HepG2 (cell line): Measurements from ENCODE around the gene MIEF2. TPM values are rescaled to one million over a fixed set of nuclear protein-coding genes. Genes with fewer than 3 reads are reported as not detected.

ENCODE experiments used
- AGO2 ChIP-seq: fragments of 200-400 bp; formaldehyde crosslinking; optimal IDR thresholded peaks from 2 replicates; pipeline ENCODE3; 2017; ENCODE audit warnings: mild to moderate bottlenecking, low read depth, low read length, moderate library complexity
- ASH2L ChIP-seq: fragments of 300-600, 200-600 bp; sonication (generic); IDR thresholded peaks from 2 replicates; pipeline ENCODE4 v1.7.0; 2017; ENCODE audit warnings: low read depth, mild to moderate bottlenecking, moderate library complexity, mixed read lengths, low read length; ENCODE audit not compliant: insufficient read length
- DPF2 ChIP-seq: sonication (generic); formaldehyde crosslinking; IDR thresholded peaks from 2 replicates; pipeline ENCODE4 v1.4.0; 2020; ENCODE audit warnings: mild to moderate bottlenecking, low read depth, missing genetic modification reagents, borderline replicate concordance
- FOXM1 ChIP-seq: sonication (generic); formaldehyde crosslinking; IDR thresholded peaks from 2 replicates; pipeline ENCODE4 v1.5.0; 2020; ENCODE audit warnings: missing genetic modification reagents
- MZF1 ChIP-seq: sonication (generic); formaldehyde crosslinking; IDR thresholded peaks from 2 replicates; pipeline ENCODE4 v1.8.1; 2023; ENCODE audit warnings: mild to moderate bottlenecking, missing genetic modification reagents, borderline replicate concordance
- SIN3A ChIP-seq: IDR thresholded peaks from 2 replicates; pipeline ENCODE4 v1.6.1; 2011; ENCODE audit warnings: low read depth, mild to moderate bottlenecking, control low read depth, low read length, borderline replicate concordance
- TBX3 ChIP-seq: fragments of 450-650 bp; IDR thresholded peaks from 2 replicates; pipeline ENCODE4 v1.6.1; 2017; ENCODE audit warnings: antibody characterized with exemption, mild to moderate bottlenecking, inconsistent platforms, borderline replicate concordance
- WIZ ChIP-seq: sonication (generic); formaldehyde crosslinking; IDR thresholded peaks from 2 replicates; pipeline ENCODE4 v1.5.1; 2020; ENCODE audit warnings: mild to moderate bottlenecking, missing genetic modification reagents
- YY1 ChIP-seq: IDR thresholded peaks from 2 replicates; pipeline ENCODE4 v1.6.1; 2011; ENCODE audit warnings: low read length, low read depth, moderate library complexity, mild to moderate bottlenecking; ENCODE audit not compliant: insufficient read depth, insufficient replicate concordance
- ZFP36 ChIP-seq: fragments of 150-350 bp; IDR thresholded peaks from 2 replicates; pipeline ENCODE4 v1.6.1; 2018; ENCODE audit warnings: borderline replicate concordance, low read length, low read depth; ENCODE audit not compliant: partially characterized antibody
- ZNF282 ChIP-seq: fragments of 450-650 bp; IDR thresholded peaks from 2 replicates; pipeline ENCODE4 v1.6.1; 2018; ENCODE audit not compliant: partially characterized antibody
- ZNF382 ChIP-seq: sonication (generic); formaldehyde crosslinking; IDR thresholded peaks from 2 replicates; pipeline ENCODE4 v1.5.0; 2020; ENCODE audit warnings: missing genetic modification reagents, mild to moderate bottlenecking, borderline replicate concordance
- ZNF577 ChIP-seq: sonication (generic); formaldehyde crosslinking; IDR thresholded peaks from 2 replicates; pipeline ENCODE4 v1.4.0; 2020; ENCODE audit warnings: mild to moderate bottlenecking, low read depth, missing genetic modification reagents, borderline replicate concordance
- ZNF75D ChIP-seq: sonication (generic); formaldehyde crosslinking; IDR thresholded peaks from 2 replicates; pipeline ENCODE4 v1.8.1; 2023; ENCODE audit warnings: missing genetic modification reagents, mild to moderate bottlenecking, borderline replicate concordance
- ZNF781 ChIP-seq: sonication (generic); formaldehyde crosslinking; IDR thresholded peaks from 2 replicates; pipeline ENCODE4 v1.5.1; 2020; ENCODE audit warnings: borderline replicate concordance, mild to moderate bottlenecking, missing genetic modification reagents; ENCODE audit errors: not compliant biosample characterization
- ZNF850 ChIP-seq: sonication (generic); formaldehyde crosslinking; conservative IDR thresholded peaks from 2 replicates; pipeline ENCODE4 v1.9.0; 2021; ENCODE audit warnings: mild to moderate bottlenecking, missing genetic modification reagents
- ZNF883 ChIP-seq: sonication (generic); formaldehyde crosslinking; IDR thresholded peaks from 2 replicates; pipeline ENCODE4 v1.5.1; 2020; ENCODE audit warnings: mild to moderate bottlenecking, missing genetic modification reagents; ENCODE audit errors: not compliant biosample characterization
- ZSCAN22 ChIP-seq: sonication (generic); formaldehyde crosslinking; IDR thresholded peaks from 2 replicates; pipeline ENCODE4 v1.4.0; 2020; ENCODE audit warnings: mild to moderate bottlenecking, missing genetic modification reagents
- polyA plus RNA-seq, 8 experiments: library from polyadenylated mRNA; depleted of rRNA in 3 of 8; stranded (reverse) in 7 of 8; unstranded in 1 of 8; fragments of >200 nt; fragmentation: Illumina TruSeq in 4 of 8; extraction: Trizol in 4 of 8; gene quantifications; 2 replicates each; pipeline versions ENCODE4 v1.2.1 to v1.2.3, GENCODE V29; 2011 to 2016; ENCODE audit warnings: low read depth in 4 of 8, missing spikeins in 1 of 8, mixed read lengths in 1 of 8; ENCODE audit not compliant: insufficient read depth in 1 of 8
- total RNA-seq, 5 experiments: library from RNA; depleted of rRNA; stranded (reverse); fragments of >200 nt; fragmentation: Illumina TruSeq; extraction: Trizol; gene quantifications; 2 replicates each; pipeline ENCODE4 v1.2.3, GENCODE V29; 2016; ENCODE audit warnings: low read depth in 1 of 5
- TF ChIP-seq, protein P1 (sequence below): sonication (generic); formaldehyde crosslinking; IDR thresholded peaks from 2 replicates; pipeline ENCODE4 v1.4.0; 2020; ENCODE audit warnings: missing genetic modification reagents, borderline replicate concordance
- TF ChIP-seq, protein P2 (sequence below): sonication (generic); formaldehyde crosslinking; IDR thresholded peaks from 2 replicates; pipeline ENCODE4 v1.4.0; 2020; ENCODE audit warnings: low read depth, mild to moderate bottlenecking, missing genetic modification reagents
- TF ChIP-seq, protein P3 (sequence below): sonication (generic); formaldehyde crosslinking; IDR thresholded peaks from 2 replicates; pipeline ENCODE4 v1.5.0; 2020; ENCODE audit warnings: missing genetic modification reagents
- TF ChIP-seq, protein P4 (sequence below): sonication (generic); formaldehyde crosslinking; IDR thresholded peaks from 2 replicates; pipeline ENCODE4 v1.4.0; 2020; ENCODE audit warnings: missing genetic modification reagents
- TF ChIP-seq, protein P5 (sequence below): sonication (generic); formaldehyde crosslinking; conservative IDR thresholded peaks from 2 replicates; pipeline ENCODE4 v1.5.0; 2020; ENCODE audit warnings: missing genetic modification reagents

MIEF2 gene
- total and polyA plus RNA-seq, 2 of the 13 experiments (the other 11 are each of a cell fraction or from before 2014, with no cell fraction given) = 6.0 to 8.0 TPM

DNA sequence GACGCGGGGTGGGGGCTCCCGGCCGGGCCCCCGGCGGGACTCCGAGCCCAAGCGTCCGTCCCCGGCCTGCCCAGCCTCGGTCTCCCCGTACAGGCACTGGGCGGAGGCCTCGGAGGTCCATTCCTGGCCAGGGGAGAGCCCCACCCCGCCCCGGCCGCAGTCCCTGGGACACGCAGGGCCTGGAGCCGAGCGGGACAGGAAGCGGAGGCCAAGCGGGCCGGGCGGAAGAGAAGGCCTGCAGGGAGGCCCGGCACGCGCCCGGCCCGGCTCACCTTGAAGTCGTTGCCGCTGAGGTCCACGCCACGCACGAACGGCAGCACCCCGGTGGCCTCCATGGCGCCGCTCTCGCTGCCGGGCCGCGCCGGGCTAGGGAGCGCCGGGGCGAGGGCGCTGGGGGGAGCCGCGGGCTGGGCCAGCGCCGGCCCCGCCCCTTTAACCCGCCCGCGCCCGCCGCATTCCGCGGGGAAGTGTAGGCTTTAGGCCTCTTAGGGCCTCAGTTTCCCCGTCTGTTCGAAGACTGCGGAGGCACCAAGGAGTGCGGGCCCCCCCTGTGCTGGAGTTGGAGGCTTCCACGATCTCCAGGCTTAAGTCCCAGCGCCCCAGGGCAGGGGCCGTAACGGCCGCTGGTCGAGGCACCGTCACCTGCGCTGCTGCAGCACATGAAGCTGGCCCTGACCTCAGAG is 2.0 kb upstream of the MIEF2 start, which contains the start of gene FLII (continued):
- TF ChIP-seq, protein P1, sequence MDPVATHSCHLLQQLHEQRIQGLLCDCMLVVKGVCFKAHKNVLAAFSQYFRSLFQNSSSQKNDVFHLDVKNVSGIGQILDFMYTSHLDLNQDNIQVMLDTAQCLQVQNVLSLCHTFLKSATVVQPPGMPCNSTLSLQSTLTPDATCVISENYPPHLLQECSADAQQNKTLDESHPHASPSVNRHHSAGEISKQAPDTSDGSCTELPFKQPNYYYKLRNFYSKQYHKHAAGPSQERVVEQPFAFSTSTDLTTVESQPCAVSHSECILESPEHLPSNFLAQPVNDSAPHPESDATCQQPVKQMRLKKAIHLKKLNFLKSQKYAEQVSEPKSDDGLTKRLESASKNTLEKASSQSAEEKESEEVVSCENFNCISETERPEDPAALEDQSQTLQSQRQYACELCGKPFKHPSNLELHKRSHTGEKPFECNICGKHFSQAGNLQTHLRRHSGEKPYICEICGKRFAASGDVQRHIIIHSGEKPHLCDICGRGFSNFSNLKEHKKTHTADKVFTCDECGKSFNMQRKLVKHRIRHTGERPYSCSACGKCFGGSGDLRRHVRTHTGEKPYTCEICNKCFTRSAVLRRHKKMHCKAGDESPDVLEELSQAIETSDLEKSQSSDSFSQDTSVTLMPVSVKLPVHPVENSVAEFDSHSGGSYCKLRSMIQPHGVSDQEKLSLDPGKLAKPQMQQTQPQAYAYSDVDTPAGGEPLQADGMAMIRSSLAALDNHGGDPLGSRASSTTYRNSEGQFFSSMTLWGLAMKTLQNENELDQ (CRISPR knock-in tag) = no peak
- TF ChIP-seq ZNF282 (no peak), AGO2 (peak; percentile 80), FOXM1 (CRISPR knock-in tag) (no peak), MZF1 (CRISPR knock-in tag) (no peak), YY1 (peak; percentile 66), ZFP36 (no peak), ZNF75D (CRISPR knock-in tag) (no peak), ZNF883 (CRISPR knock-in tag) (peak; percentile 63), ZNF577 (no peak), ZSCAN22 (CRISPR knock-in tag) (no peak), ZNF781 (CRISPR knock-in tag) (no peak), TBX3 (no peak), ZNF850 (CRISPR knock-in tag) (no peak), WIZ (CRISPR knock-in tag) (no peak), SIN3A (0 out of 2 replicates have a peak, but pooled peaks have one; percentile 40), DPF2 (no peak), ASH2L (peak; percentile 75), ZNF382 (CRISPR knock-in tag) (no peak)
- TF ChIP-seq, protein P2, sequence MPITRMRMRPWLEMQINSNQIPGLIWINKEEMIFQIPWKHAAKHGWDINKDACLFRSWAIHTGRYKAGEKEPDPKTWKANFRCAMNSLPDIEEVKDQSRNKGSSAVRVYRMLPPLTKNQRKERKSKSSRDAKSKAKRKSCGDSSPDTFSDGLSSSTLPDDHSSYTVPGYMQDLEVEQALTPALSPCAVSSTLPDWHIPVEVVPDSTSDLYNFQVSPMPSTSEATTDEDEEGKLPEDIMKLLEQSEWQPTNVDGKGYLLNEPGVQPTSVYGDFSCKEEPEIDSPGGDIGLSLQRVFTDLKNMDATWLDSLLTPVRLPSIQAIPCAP (CRISPR knock-in tag) = no peak
- TF ChIP-seq, protein P3, sequence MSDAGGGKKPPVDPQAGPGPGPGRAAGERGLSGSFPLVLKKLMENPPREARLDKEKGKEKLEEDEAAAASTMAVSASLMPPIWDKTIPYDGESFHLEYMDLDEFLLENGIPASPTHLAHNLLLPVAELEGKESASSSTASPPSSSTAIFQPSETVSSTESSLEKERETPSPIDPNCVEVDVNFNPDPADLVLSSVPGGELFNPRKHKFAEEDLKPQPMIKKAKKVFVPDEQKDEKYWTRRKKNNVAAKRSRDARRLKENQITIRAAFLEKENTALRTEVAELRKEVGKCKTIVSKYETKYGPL (CRISPR knock-in tag) = no peak
- TF ChIP-seq, protein P4, sequence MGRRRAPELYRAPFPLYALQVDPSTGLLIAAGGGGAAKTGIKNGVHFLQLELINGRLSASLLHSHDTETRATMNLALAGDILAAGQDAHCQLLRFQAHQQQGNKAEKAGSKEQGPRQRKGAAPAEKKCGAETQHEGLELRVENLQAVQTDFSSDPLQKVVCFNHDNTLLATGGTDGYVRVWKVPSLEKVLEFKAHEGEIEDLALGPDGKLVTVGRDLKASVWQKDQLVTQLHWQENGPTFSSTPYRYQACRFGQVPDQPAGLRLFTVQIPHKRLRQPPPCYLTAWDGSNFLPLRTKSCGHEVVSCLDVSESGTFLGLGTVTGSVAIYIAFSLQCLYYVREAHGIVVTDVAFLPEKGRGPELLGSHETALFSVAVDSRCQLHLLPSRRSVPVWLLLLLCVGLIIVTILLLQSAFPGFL (CRISPR knock-in tag) = 0 out of 2 replicates have a peak, but pooled peaks have one; percentile 18
- TF ChIP-seq, protein P5, sequence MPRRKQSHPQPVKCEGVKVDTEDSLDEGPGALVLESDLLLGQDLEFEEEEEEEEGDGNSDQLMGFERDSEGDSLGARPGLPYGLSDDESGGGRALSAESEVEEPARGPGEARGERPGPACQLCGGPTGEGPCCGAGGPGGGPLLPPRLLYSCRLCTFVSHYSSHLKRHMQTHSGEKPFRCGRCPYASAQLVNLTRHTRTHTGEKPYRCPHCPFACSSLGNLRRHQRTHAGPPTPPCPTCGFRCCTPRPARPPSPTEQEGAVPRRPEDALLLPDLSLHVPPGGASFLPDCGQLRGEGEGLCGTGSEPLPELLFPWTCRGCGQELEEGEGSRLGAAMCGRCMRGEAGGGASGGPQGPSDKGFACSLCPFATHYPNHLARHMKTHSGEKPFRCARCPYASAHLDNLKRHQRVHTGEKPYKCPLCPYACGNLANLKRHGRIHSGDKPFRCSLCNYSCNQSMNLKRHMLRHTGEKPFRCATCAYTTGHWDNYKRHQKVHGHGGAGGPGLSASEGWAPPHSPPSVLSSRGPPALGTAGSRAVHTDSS = no peak
